K562 (cell line): Measurements from ENCODE around the gene ABCA10. TPM values are rescaled to one million over a fixed set of nuclear protein-coding genes. Genes with fewer than 3 reads are reported as not detected.
A peak's percentile ranks its signal among the peaks of the same experiment; 100 is the strongest.

ENCODE experiments used
- ATAC-seq: fragments of 200-7000 bp; cut with Tn5 transposase; 3 replicates; pipeline ENCODE4 v1.9.1; 2020; ENCODE audit warnings: moderate library complexity
- BruUV-seq: library from RNA; stranded (reverse); fragments of 400-500 nt; replicated peaks from 2 replicates; lab custom pipeline; 2021; lab: Mats Ljungman, UMichigan
- CTCF ChIA-PET: fragments of 300-600 bp; formaldehyde crosslinking; extraction: SDS; loops from one replicate; lab custom pipeline; 2021; ENCODE audit warnings: low intra/inter-chr PET ratio; lab: Yijun Ruan, JAX
- POLR2A ChIA-PET: fragments of 300-600, 350-650 bp; sonication (Branson Sonifier 250); formaldehyde crosslinking; extraction: SDS; loops from one replicate; lab custom pipeline; 2021; ENCODE audit warnings: antibody characterized with exemption, inconsistent platforms; lab: Yijun Ruan, JAX
- DNase-seq, 4 experiments: peaks; one replicate each; pipeline versions ENCODE4 v3.0.0 to v3.0.0-alpha.2; 2011 to 2018; ENCODE audit warnings: low spot score in 3 of 4, mixed read lengths in 3 of 4; ENCODE audit errors: extremely low read depth in 1 of 4
- FAIRE-seq: peaks from 2 replicates; lab custom pipeline; 2011; peaks lifted over from hg19 to GRCh38; lab: Jason Lieb, UNC
- H2AFZ ChIP-seq: 2 replicates; pipeline ENCODE4 v1.6.0; 2011; ENCODE audit warnings: low read depth, low read length, control low read depth, inconsistent platforms
- H3K27ac ChIP-seq: fragments of 200-600 bp; 3 replicates; pipeline ENCODE4 v1.8.0; 2011; ENCODE audit warnings: low read depth, mild to moderate bottlenecking, control low read depth, inconsistent platforms, low read length, moderate library complexity, mixed read lengths; ENCODE audit errors: extremely low read depth
- H3K27me3 ChIP-seq, 2 experiments: fragments of 300-600 bp in 1 of 2; 2 replicates in 1 of 2; 3 replicates in 1 of 2; pipeline versions ENCODE4 v1.6.0 to v1.8.0; 2011; ENCODE audit warnings: inconsistent platforms in 2 of 2, low read length in 2 of 2, mild to moderate bottlenecking in 1 of 2, mixed read lengths in 1 of 2, moderate library complexity in 1 of 2; ENCODE audit not compliant: control insufficient read depth in 2 of 2, insufficient read depth in 2 of 2
- H3K36me3 ChIP-seq: fragments of 300-600 bp; 3 replicates; pipeline ENCODE4 v1.8.0; 2011; ENCODE audit warnings: mild to moderate bottlenecking, low read length, inconsistent platforms; ENCODE audit not compliant: control insufficient read depth, insufficient read depth
- H3K4me1 ChIP-seq, 2 experiments: fragments of 200-600 bp in 1 of 2; replicated peaks in 1 of 2; 2 replicates in 1 of 2; 3 replicates in 1 of 2; pipeline versions ENCODE4 v1.5.1 to v1.8.0; 2011; ENCODE audit warnings: inconsistent platforms in 2 of 2, low read length in 2 of 2, mild to moderate bottlenecking in 1 of 2, mixed read lengths in 1 of 2, moderate library complexity in 1 of 2; ENCODE audit not compliant: control insufficient read depth in 2 of 2, insufficient read depth in 2 of 2
- H3K4me2 ChIP-seq: 2 replicates; pipeline ENCODE4 v1.6.1; 2011; ENCODE audit warnings: low read length, control low read depth, inconsistent platforms, mixed read lengths; ENCODE audit not compliant: insufficient read depth
- H3K4me3 ChIP-seq: fragments of 200-600 bp; sonication (generic), shearing (Covaris generic); 2 replicates; pipeline ENCODE4 v1.5.1; 2016; ENCODE audit warnings: control low read depth, inconsistent platforms
- H3K79me2 ChIP-seq: fragments of 200-600 bp; 3 replicates; pipeline ENCODE4 v1.8.0; 2011; ENCODE audit warnings: low read length, inconsistent platforms; ENCODE audit not compliant: control insufficient read depth, insufficient read depth
- H3K9ac ChIP-seq, 2 experiments: 2 replicates each; pipeline versions ENCODE4 v1.6.0 to v1.6.1; 2011; ENCODE audit warnings: low read depth in 2 of 2, low read length in 2 of 2, control low read depth in 1 of 2, inconsistent platforms in 1 of 2, mild to moderate bottlenecking in 1 of 2, mixed read lengths in 1 of 2; ENCODE audit not compliant: insufficient read depth in 1 of 2
- H3K9me1 ChIP-seq: one replicate; pipeline ENCODE4 v1.6.0; 2011; ENCODE audit warnings: inconsistent platforms, mild to moderate bottlenecking, low read length, moderate library complexity; ENCODE audit not compliant: control insufficient read depth, insufficient read depth
- H3K9me3 ChIP-seq: replicated peaks from 2 replicates; pipeline ENCODE4 v1.5.1; 2011; ENCODE audit warnings: low read depth, low read length, inconsistent platforms; ENCODE audit not compliant: control insufficient read depth, insufficient read depth
- H4K20me1 ChIP-seq: replicated peaks from 2 replicates; pipeline ENCODE4 v1.6.1; 2011; ENCODE audit warnings: low read length, inconsistent platforms, mixed read lengths; ENCODE audit not compliant: control insufficient read depth, insufficient read depth
- CBX2 ChIP-seq: fragments of 200-600 bp; sonication (generic); IDR thresholded peaks from one replicate; pipeline ENCODE4 v1.6.1; 2012; ENCODE audit warnings: mild to moderate bottlenecking, low read length, inconsistent platforms; ENCODE audit not compliant: insufficient read depth, poor library complexity, severe bottlenecking
- CHD4 ChIP-seq: fragments of 200-600 bp; sonication (generic); IDR thresholded peaks from 3 replicates; pipeline ENCODE4 v1.6.1; 2012; ENCODE audit warnings: low read depth, mild to moderate bottlenecking, mixed read lengths, low read length, inconsistent platforms; ENCODE audit not compliant: insufficient read depth, insufficient replicate concordance, poor library complexity, severe bottlenecking
- HOMEZ ChIP-seq: fragments of 250-450 bp; sonication (Bioruptor Pico); IDR thresholded peaks from 2 replicates; pipeline ENCODE4 v1.4.0; 2020; ENCODE audit warnings: mild to moderate bottlenecking, moderate library complexity
- IRF1 ChIP-seq: sonication (generic); formaldehyde crosslinking; IDR thresholded peaks from 2 replicates; pipeline ENCODE4 v1.8.0; 2022; ENCODE audit warnings: missing genetic modification reagents, mild to moderate bottlenecking, borderline replicate concordance
- NR4A1 ChIP-seq, 2 experiments: fragments of 250-450 bp in 1 of 2; fragments of 450-650 bp in 1 of 2; sonication (Bioruptor Pico) in 1 of 2; IDR thresholded peaks; 2 replicates each; pipeline versions ENCODE4 v1.4.0 to v1.6.1; 2016 to 2020; ENCODE audit warnings: mild to moderate bottlenecking in 2 of 2, missing compliant biosample characterization in 1 of 2, missing genetic modification characterization in 1 of 2, moderate library complexity in 1 of 2
- POLR2G ChIP-seq: fragments of 200-400 bp; formaldehyde crosslinking; IDR thresholded peaks from 2 replicates; pipeline ENCODE4 v1.6.1; 2017; ENCODE audit warnings: low read depth, mild to moderate bottlenecking, antibody characterized with exemption, low read length, moderate library complexity
- POLR3A ChIP-seq: IDR thresholded peaks from 2 replicates; pipeline ENCODE4 v1.6.1; 2011; ENCODE audit warnings: borderline replicate concordance, mild to moderate bottlenecking, moderate library complexity; ENCODE audit not compliant: insufficient read length, insufficient read depth; ENCODE audit errors: extremely low read depth
- STAG1 ChIP-seq: sonication (generic); formaldehyde crosslinking; IDR thresholded peaks from 2 replicates; pipeline ENCODE4 v1.5.0; 2020; ENCODE audit warnings: missing genetic modification reagents, borderline replicate concordance
- TAF7 ChIP-seq: fragments of 450-650 bp; IDR thresholded peaks from 2 replicates; pipeline ENCODE4 v1.6.1; 2016; ENCODE audit warnings: missing genetic modification characterization, missing compliant biosample characterization
- TCFL5 ChIP-seq: fragments of 250-450 bp; sonication (Bioruptor Pico); conservative IDR thresholded peaks from 2 replicates; pipeline ENCODE4 v1.6.1; 2021; ENCODE audit warnings: mild to moderate bottlenecking, moderate library complexity, matching md5 sums
- ZNF12 ChIP-seq: sonication (generic); formaldehyde crosslinking; IDR thresholded peaks from 2 replicates; pipeline ENCODE4 v1.4.0; 2020; ENCODE audit warnings: mild to moderate bottlenecking, missing genetic modification reagents
- ZNF121 ChIP-seq: sonication (generic); formaldehyde crosslinking; conservative IDR thresholded peaks from 2 replicates; pipeline ENCODE4 v1.8.0; 2022; ENCODE audit warnings: missing genetic modification reagents
- ZNF655 ChIP-seq: fragments of 250-450 bp; sonication (Bioruptor Pico); IDR thresholded peaks from 2 replicates; pipeline ENCODE4 v1.5.0; 2021
- WGBS: fragments of 100-300 bp; shearing (Covaris generic); methylation state at CpG from one replicate; pipeline ENCODE4 v1.1.6; 2016; ENCODE audit warnings: low coverage, mixed read lengths; ENCODE audit not compliant: insufficient coverage; ENCODE audit errors: missing lambda C conversion rate; 5-methylcytosine and 5-hydroxymethylcytosine counted together
- in situ Hi-C: fragments of 300-500 bp; cut with MboI; formaldehyde crosslinking; loops from 4 replicates; pipeline ENCODE4 v1.15.0; 2018; ENCODE audit warnings: inconsistent platforms, mixed read lengths
- intact Hi-C: fragments of 100-400 bp; cut with micrococcal nuclease; formaldehyde crosslinking; loops from 2 replicates; pipeline ENCODE4 v1.14.2; 2022
- polyA plus RNA-seq, 8 experiments: library from polyadenylated mRNA; depleted of rRNA in 4 of 8; stranded (reverse) in 5 of 8; unstranded in 3 of 8; fragments of >200 nt; fragmentation: Nextera tagmentation in 2 of 8; fragmentation: Illumina TruSeq in 1 of 8; extraction: Ambion mirVana in 2 of 8; extraction: Trizol in 1 of 8; gene quantifications; 2 replicates each; pipeline versions ENCODE4 v1.2.1 to v1.2.3, GENCODE V29; 2011 to 2014; ENCODE audit warnings: inconsistent platforms in 1 of 8, missing spikeins in 1 of 8
- total RNA-seq, 7 experiments: library from RNA; depleted of rRNA in 6 of 7; stranded (reverse); fragments of >200 nt in 6 of 7; fragmentation: Illumina TruSeq in 2 of 7; extraction: Trizol in 2 of 7; gene quantifications; 2 replicates each; pipeline versions ENCODE4 v1.2.1 to v1.2.3, GENCODE V29; 2011 to 2021; ENCODE audit warnings: low replicate concordance in 1 of 7

ABCA10 gene
- total and polyA plus RNA-seq, 9 of the 15 experiments (the other 6 are each of a cell fraction or from before 2014, with no cell fraction given), result 0.04 to 0.45 (median 0.15) TPM; not detected in 1

- Histone ChIP-seq H3K36me3 (no peaks in the 10 kb centered on the region), H3K9ac (no peak overlapping the region), H3K27me3 (no peaks in the 10 kb centered on the region), H3K9me1 (no peaks in the 10 kb centered on the region), H3K4me1 (no peaks in the 10 kb centered on the region; a peak in 2 of 5 replicates), H4K20me1 (no peaks in the 10 kb centered on the region), H3K9me3 (no peaks in the 10 kb centered on the region), H3K4me2 (no peak overlapping the region), H3K27ac (peak overlapping the region; percentile 14; the same call in 1 of the 3 replicates), H2AFZ (peak overlapping the region; percentile 96), H3K79me2 (no peaks in the 10 kb centered on the region), H3K4me3 (no peak overlapping the region)
- in situ Hi-C loops (no loop called here), intact Hi-C loops (loop anchor here (5.0 kb wide), 1 partner anchor 40 kb away; no protein-coding TSS in a partner anchor)
- 72% methylated on average over 3 of the region's 3 CpGs for WGBS
- ChIA-PET CTCF (no interaction called here), POLR2A (interaction anchor here (0.6 to 1.8 kb wide), 3 partner anchors 20 to 1094 kb away, joined by 3 to 4 read pairs (median 3); no protein-coding TSS in a partner anchor)
- peak; percentile 55 for ATAC-seq
- no peak for DNase-seq
- no TSS peak for BruUV-seq
- no peak for FAIRE-seq
- TF ChIP-seq CBX2 (no peak), ZNF121 (CRISPR knock-in tag) (no peak), ZNF12 (CRISPR knock-in tag) (no peak), POLR2G (no peak), HOMEZ (CRISPR knock-in tag) (no peak), STAG1 (CRISPR knock-in tag) (no peak), POLR3A (no peak), TAF7 (tag) (no peak), TCFL5 (CRISPR knock-in tag) (no peak), CHD4 (no peak), NR4A1 (CRISPR knock-in tag; IDR thresholded peaks at IDR 0.05) (no peak), NR4A1 (tag; IDR thresholded peaks at IDR 0.05) (no peak), ZNF655 (CRISPR knock-in tag) (no peak), IRF1 (CRISPR knock-in tag) (no peak)
Measured at GRCh38 chr17:69142175-69142802, 86.3 kb downstream of the ABCA10 start.
